GM12878 (cell line): ENCODE measurements around the gene FAM78A. TPM values are rescaled to one million over a fixed set of nuclear protein-coding genes. Genes with fewer than 3 reads are reported as not detected.

Experiments used
- ATAC-seq: fragments of 200-7000 bp; cut with Tn5 transposase; 3 replicates; pipeline ENCODE4 v1.9.1; 2020; ENCODE audit warnings: mild to moderate bottlenecking, moderate library complexity
- BruUV-seq: library from RNA; stranded (reverse); fragments of 400-500 nt; replicated peaks from 2 replicates; lab custom pipeline; 2021; lab: Mats Ljungman, UMichigan
- CTCF ChIA-PET: fragments of 300-600 bp; sonication (Branson Sonifier 250); formaldehyde crosslinking; extraction: SDS; loops from one replicate; lab custom pipeline; 2021; ENCODE audit warnings: inconsistent platforms; lab: Yijun Ruan, JAX
- POLR2A ChIA-PET: fragments of 350-600 bp; formaldehyde crosslinking; extraction: SDS; loops from one replicate; lab custom pipeline; 2021; ENCODE audit warnings: inconsistent platforms; lab: Charles Lee
- RAD21 ChIA-PET: fragments of 300-600 bp; sonication (Branson Sonifier 250); formaldehyde crosslinking; loops from one replicate; lab custom pipeline; 2023; ENCODE audit warnings: antibody characterized with exemption; ENCODE audit not compliant: unreplicated experiment; lab: Charles Lee
- SMC1A ChIA-PET: fragments of 300-600 bp; sonication (Branson Sonifier 250); formaldehyde crosslinking; loops from one replicate; lab custom pipeline; 2023; ENCODE audit not compliant: unreplicated experiment, uncharacterized antibody; lab: Charles Lee
- DNase-seq: peaks from one replicate; pipeline ENCODE4 v3.0.0-alpha.2; 2011; ENCODE audit warnings: low read depth, low spot score
- FAIRE-seq: peaks from 3 replicates; lab custom pipeline; 2011; peaks lifted over from hg19 to GRCh38; lab: Jason Lieb, UNC
- H2AFZ ChIP-seq: 2 replicates; pipeline ENCODE4 v1.6.0; 2011; ENCODE audit warnings: low read depth, low read length, control low read depth; ENCODE audit not compliant: control insufficient read depth
- H3K27ac ChIP-seq: 2 replicates; pipeline ENCODE4 v1.5.1; 2011; ENCODE audit warnings: control low read depth; ENCODE audit not compliant: control insufficient read depth, insufficient read depth
- H3K27me3 ChIP-seq, 2 experiments: replicated peaks in 1 of 2; 2 replicates each; pipeline versions ENCODE4 v1.6.0 to v1.6.1; 2011; ENCODE audit warnings: low read length in 1 of 2; ENCODE audit not compliant: control insufficient read depth in 2 of 2, insufficient read depth in 2 of 2
- H3K36me3 ChIP-seq, 2 experiments: 2 replicates each; pipeline ENCODE4 v1.5.1; 2011; ENCODE audit warnings: low read length in 1 of 2; ENCODE audit not compliant: control insufficient read depth in 2 of 2, insufficient read depth in 2 of 2
- H3K4me1 ChIP-seq: 2 replicates; pipeline ENCODE4 v1.6.1; 2011; ENCODE audit warnings: mild to moderate bottlenecking, low read length, moderate library complexity, mixed read lengths; ENCODE audit not compliant: control insufficient read depth, insufficient read depth
- H3K4me2 ChIP-seq: 2 replicates; pipeline ENCODE4 v1.6.0; 2011; ENCODE audit warnings: control low read depth; ENCODE audit not compliant: control insufficient read depth, insufficient read depth
- H3K4me3 ChIP-seq: fragments of 200-600 bp; sonication (generic); 2 replicates; pipeline ENCODE4 v1.5.1; 2016
- H3K79me2 ChIP-seq: 2 replicates; pipeline ENCODE4 v1.6.0; 2011; ENCODE audit warnings: low read length; ENCODE audit not compliant: control insufficient read depth, insufficient read depth
- H3K9ac ChIP-seq: 2 replicates; pipeline ENCODE4 v1.8.0; 2011; ENCODE audit warnings: low read length, control low read depth, mixed read lengths; ENCODE audit not compliant: control insufficient read depth, insufficient read depth
- H3K9me3 ChIP-seq: replicated peaks from 3 replicates; pipeline ENCODE4 v1.5.1; 2011; ENCODE audit warnings: mild to moderate bottlenecking, low read length; ENCODE audit not compliant: control insufficient read depth, insufficient read depth
- H4K20me1 ChIP-seq: 2 replicates; pipeline ENCODE4 v1.6.0; 2011; ENCODE audit not compliant: control insufficient read depth, insufficient read depth
- ATF7 ChIP-seq: fragments of 450-650 bp; IDR thresholded peaks from 2 replicates; pipeline ENCODE4 v1.6.1; 2016; ENCODE audit warnings: low read depth, mild to moderate bottlenecking
- BCL11A ChIP-seq: IDR thresholded peaks from 2 replicates; pipeline ENCODE4 v1.6.1; 2011; ENCODE audit warnings: low read depth, low read length
- BRCA1 ChIP-seq: IDR thresholded peaks from 2 replicates; pipeline ENCODE4 v1.6.1; 2011; ENCODE audit warnings: low read depth, low read length, improper control_type of control experiment
- CBFB ChIP-seq: IDR thresholded peaks from 2 replicates; pipeline ENCODE4 v1.6.1; 2016; ENCODE audit warnings: antibody characterized with exemption, low read depth
- EP300 ChIP-seq, 2 experiments: fragments of 150-350 bp in 1 of 2; IDR thresholded peaks; 2 replicates each; pipeline ENCODE4 v1.6.1; 2011 to 2012; ENCODE audit warnings: low read depth in 2 of 2, low read length in 2 of 2, borderline replicate concordance in 1 of 2, improper control_type of control experiment in 1 of 2, inconsistent platforms in 1 of 2; ENCODE audit not compliant: control insufficient read depth in 1 of 2
- GABPA ChIP-seq: IDR thresholded peaks from 2 replicates; pipeline ENCODE4 v1.6.1; 2014; ENCODE audit warnings: antibody characterized with exemption, low read depth, mild to moderate bottlenecking, inconsistent platforms
- MEF2A ChIP-seq: IDR thresholded peaks from 2 replicates; pipeline ENCODE4 v1.6.1; 2011; ENCODE audit warnings: low read depth, mild to moderate bottlenecking, low read length, moderate library complexity; ENCODE audit not compliant: insufficient read depth
- MYC ChIP-seq: IDR thresholded peaks from 2 replicates; pipeline ENCODE4 v1.6.1; 2011; ENCODE audit warnings: mild to moderate bottlenecking, low read length, moderate library complexity, inconsistent platforms; ENCODE audit not compliant: insufficient read depth, insufficient replicate concordance, insufficient read length, severe bottlenecking
- POU2F2 ChIP-seq: IDR thresholded peaks from 3 replicates; pipeline ENCODE4 v1.6.1; 2011; ENCODE audit warnings: low read depth, mild to moderate bottlenecking, low read length, borderline replicate concordance
- SP1 ChIP-seq: IDR thresholded peaks from one replicate; pipeline ENCODE4 v1.6.1; 2011; ENCODE audit warnings: low read depth, low read length
- SUZ12 ChIP-seq: fragments of 200-600 bp; sonication (generic); IDR thresholded peaks from one replicate; pipeline ENCODE4 v1.6.1; 2018; ENCODE audit warnings: antibody characterized with exemption, mild to moderate bottlenecking; ENCODE audit not compliant: unreplicated experiment
- YY1 ChIP-seq: IDR thresholded peaks from 2 replicates; pipeline ENCODE4 v1.6.1; 2011; ENCODE audit warnings: low read depth, mild to moderate bottlenecking, low read length
- WGBS: methylation state at CpG from one replicate; pipeline ENCODE4 v1.1.6; 2016; ENCODE audit warnings: low lambda C conversion rate; ENCODE audit not compliant: insufficient replicate concordance, insufficient coverage; ENCODE audit errors: missing lambda C conversion rate; 5-methylcytosine and 5-hydroxymethylcytosine counted together
- in situ Hi-C: fragments of 300-500 bp; cut with MboI; formaldehyde crosslinking; loops from 9 replicates; pipeline ENCODE4 v1.14.3; 2018; ENCODE audit warnings: mixed read lengths
- intact Hi-C: fragments of 100-400 bp; cut with micrococcal nuclease; formaldehyde crosslinking; loops from one replicate; pipeline ENCODE4 v1.14.2; 2022; ENCODE audit not compliant: unreplicated experiment
- polyA plus RNA-seq, 11 experiments: library from polyadenylated mRNA; depleted of rRNA in 4 of 11; unstranded in 6 of 11; stranded (reverse) in 5 of 11; fragments of >200 nt; fragmentation: Nextera tagmentation in 4 of 11; fragmentation: Illumina TruSeq in 1 of 11; extraction: Ambion mirVana in 4 of 11; extraction: Trizol in 1 of 11; gene quantifications; 1 replicate in 1 of 11; 2 replicates in 10 of 11; pipeline versions ENCODE4 v1.2.1 to v1.2.3, GENCODE V29; 2011 to 2016; ENCODE audit warnings: inconsistent platforms in 2 of 11, missing spikeins in 2 of 11, low read depth in 1 of 11
- total RNA-seq, 4 experiments: library from RNA; depleted of rRNA in 3 of 4; stranded (reverse); fragments of >200 nt in 3 of 4; fragmentation: Illumina TruSeq in 1 of 4; extraction: Trizol in 1 of 4; gene quantifications; 2 replicates each; pipeline versions ENCODE4 v1.2.1 to v1.2.3, GENCODE V29; 2013 to 2021
- TF ChIP-seq, protein P1 (sequence below): fragments of 450-650 bp; formaldehyde crosslinking; IDR thresholded peaks from 2 replicates; pipeline ENCODE4 v1.4.0; 2022; ENCODE audit warnings: mild to moderate bottlenecking, moderate library complexity
- TF ChIP-seq, protein P2 (sequence below): fragments of 450-650 bp; IDR thresholded peaks from 2 replicates; pipeline ENCODE4 v1.6.1; 2017; ENCODE audit warnings: mild to moderate bottlenecking, low read depth, inconsistent platforms; ENCODE audit not compliant: poor library complexity, severe bottlenecking
- TF ChIP-seq, protein P3 (sequence below): IDR thresholded peaks from 2 replicates; pipeline ENCODE4 v1.6.1; 2011; ENCODE audit warnings: low read depth, low read length, improper control_type of control experiment, borderline replicate concordance

Gene FAM78A
- total and polyA plus RNA-seq, 10 of the 15 experiments (the other 5 are each of a cell fraction or from before 2014, with no cell fraction given), result 0.18 to 32.5 (median 12.2) TPM

DNA sequence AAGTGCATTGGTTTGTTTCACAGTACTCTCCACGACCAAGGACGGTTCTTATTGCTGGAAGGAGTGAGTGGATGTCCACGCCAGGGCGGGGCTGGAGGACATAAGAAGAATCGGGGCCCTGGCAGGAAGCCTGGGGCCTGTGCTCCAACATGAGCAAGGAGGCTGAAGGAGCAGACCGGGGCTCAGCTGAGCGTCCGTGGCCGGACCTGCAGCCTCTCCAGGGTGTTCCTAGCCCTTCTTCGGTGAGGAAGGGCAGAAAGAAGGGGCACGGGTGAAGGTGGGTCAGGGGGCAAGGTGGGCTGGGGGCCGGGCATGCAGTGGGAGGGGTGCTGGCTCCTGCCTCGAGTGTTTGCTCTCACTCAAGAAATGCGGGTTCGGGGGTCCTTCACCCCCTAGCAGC lies 18.1 kb downstream of the FAM78A start:
- Histone ChIP-seq H3K79me2 (peaks cover 15% of the 10 kb centered on the region), H3K4me3 (no peak overlapping the region), H3K4me2 (no peak overlapping the region), H3K9me3 (no peaks in the 10 kb centered on the region), H3K27me3 (no peaks in the 10 kb centered on the region), H3K9ac (no peak overlapping the region), H3K27ac (no peak overlapping the region), H3K4me1 (peaks cover 55% of the 10 kb centered on the region), H3K36me3 (peaks cover 20 to 26% of the 10 kb centered on the region in 2 experiments), H2AFZ (no peak overlapping the region), H4K20me1 (no peaks in the 10 kb centered on the region)
- POLR2A ChIA-PET, result interaction anchor here (13.4 kb wide), 1 partner anchor 13 kb away, joined by 267 read pairs; the partner anchor contains the start of gene FAM78A
- intact Hi-C loops, result no loop called here
- 67% methylated on average over 9 of the region's 15 CpGs for WGBS
- no TSS peak for BruUV-seq
- DNase-seq (no peak), ATAC-seq (no peak), FAIRE-seq (no peak)
- CTCF ChIA-PET, result interaction anchor here (0.9 to 11.0 kb wide), 3 partner anchors 14 to 78 kb away, joined by 3 to 151 read pairs (median 3); partner anchors contain the start of gene FAM78A
- SMC1A ChIA-PET, result interaction anchor here (7.8 kb wide), 1 partner anchor 15 kb away, joined by 154 read pairs; the partner anchor contains the start of gene FAM78A
- TF ChIP-seq GABPA (no peak), BCL11A (no peak), YY1 (no peak), BRCA1 (no peak), ATF7 (no peak), MYC (no peak), SUZ12 (no peak), POU2F2 (no peak), CBFB (no peak), SP1 (no peak), EP300 (IDR thresholded peaks at IDR 0.05; ENCODE audit: borderline replicate concordance in 1 of 2, control insufficient read depth in 1 of 2, low read depth in 2 of 2, low read length in 2 of 2) (no peak), MEF2A (no peak)
- TF ChIP-seq, protein P1, sequence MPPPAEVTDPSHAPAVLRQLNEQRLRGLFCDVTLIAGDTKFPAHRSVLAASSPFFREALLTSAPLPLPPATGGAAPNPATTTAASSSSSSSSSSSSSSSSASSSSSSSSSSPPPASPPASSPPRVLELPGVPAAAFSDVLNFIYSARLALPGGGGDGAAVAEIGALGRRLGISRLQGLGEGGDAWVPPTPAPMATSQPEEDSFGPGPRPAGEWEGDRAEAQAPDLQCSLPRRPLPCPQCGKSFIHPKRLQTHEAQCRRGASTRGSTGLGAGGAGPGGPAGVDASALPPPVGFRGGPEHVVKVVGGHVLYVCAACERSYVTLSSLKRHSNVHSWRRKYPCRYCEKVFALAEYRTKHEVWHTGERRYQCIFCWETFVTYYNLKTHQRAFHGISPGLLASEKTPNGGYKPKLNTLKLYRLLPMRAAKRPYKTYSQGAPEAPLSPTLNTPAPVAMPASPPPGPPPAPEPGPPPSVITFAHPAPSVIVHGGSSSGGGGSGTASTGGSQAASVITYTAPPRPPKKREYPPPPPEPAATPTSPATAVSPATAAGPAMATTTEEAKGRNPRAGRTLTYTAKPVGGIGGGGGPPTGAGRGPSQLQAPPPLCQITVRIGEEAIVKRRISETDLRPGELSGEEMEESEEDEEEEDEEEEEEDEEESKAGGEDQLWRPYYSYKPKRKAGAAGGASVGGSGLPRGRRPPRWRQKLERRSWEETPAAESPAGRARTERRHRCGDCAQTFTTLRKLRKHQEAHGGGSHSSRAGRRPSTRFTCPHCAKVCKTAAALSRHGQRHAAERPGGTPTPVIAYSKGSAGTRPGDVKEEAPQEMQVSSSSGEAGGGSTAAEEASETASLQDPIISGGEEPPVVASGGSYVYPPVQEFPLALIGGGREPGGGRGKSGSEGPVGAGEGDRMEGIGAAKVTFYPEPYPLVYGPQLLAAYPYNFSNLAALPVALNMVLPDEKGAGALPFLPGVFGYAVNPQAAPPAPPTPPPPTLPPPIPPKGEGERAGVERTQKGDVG, result no peak
- TF ChIP-seq, protein P2, sequence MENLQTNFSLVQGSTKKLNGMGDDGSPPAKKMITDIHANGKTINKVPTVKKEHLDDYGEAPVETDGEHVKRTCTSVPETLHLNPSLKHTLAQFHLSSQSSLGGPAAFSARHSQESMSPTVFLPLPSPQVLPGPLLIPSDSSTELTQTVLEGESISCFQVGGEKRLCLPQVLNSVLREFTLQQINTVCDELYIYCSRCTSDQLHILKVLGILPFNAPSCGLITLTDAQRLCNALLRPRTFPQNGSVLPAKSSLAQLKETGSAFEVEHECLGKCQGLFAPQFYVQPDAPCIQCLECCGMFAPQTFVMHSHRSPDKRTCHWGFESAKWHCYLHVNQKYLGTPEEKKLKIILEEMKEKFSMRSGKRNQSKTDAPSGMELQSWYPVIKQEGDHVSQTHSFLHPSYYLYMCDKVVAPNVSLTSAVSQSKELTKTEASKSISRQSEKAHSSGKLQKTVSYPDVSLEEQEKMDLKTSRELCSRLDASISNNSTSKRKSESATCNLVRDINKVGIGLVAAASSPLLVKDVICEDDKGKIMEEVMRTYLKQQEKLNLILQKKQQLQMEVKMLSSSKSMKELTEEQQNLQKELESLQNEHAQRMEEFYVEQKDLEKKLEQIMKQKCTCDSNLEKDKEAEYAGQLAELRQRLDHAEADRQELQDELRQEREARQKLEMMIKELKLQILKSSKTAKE, result no peak
- TF ChIP-seq, protein P3, sequence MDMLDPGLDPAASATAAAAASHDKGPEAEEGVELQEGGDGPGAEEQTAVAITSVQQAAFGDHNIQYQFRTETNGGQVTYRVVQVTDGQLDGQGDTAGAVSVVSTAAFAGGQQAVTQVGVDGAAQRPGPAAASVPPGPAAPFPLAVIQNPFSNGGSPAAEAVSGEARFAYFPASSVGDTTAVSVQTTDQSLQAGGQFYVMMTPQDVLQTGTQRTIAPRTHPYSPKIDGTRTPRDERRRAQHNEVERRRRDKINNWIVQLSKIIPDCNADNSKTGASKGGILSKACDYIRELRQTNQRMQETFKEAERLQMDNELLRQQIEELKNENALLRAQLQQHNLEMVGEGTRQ, result no peak
- RAD21 ChIA-PET, result interaction anchor here (9.6 kb wide), 1 partner anchor 13 kb away, joined by 181 read pairs; the partner anchor contains the start of gene FAM78A
- in situ Hi-C loops, result loop anchor here (25.0 kb wide), 2 partner anchors 1421 to 1879 kb away; partner anchors contain the start of genes C9orf78 and USP20
